Stomach (tissue), 9 donors: ENCODE results near the gene KATNB1. TPM values are rescaled to one million over a fixed set of nuclear protein-coding genes. Genes with fewer than 3 reads are reported as not detected.
A peak's percentile ranks its signal among the peaks of the same experiment; 100 is the strongest.

Source experiments
- DNase-seq, 2 donors: peaks; one replicate each; pipeline versions ENCODE4 v3.0.0 to v3.0.0-alpha.2; 2013 to 2019
- H3K27ac ChIP-seq, 5 donors: fragments of 200-600 bp in 4 of 5; sonication (generic) in 4 of 5; one replicate each; pipeline ENCODE4 v1.5.1; 2013 to 2019; ENCODE audit warnings: mild to moderate bottlenecking in 1 of 5, moderate library complexity in 1 of 5
- H3K27me3 ChIP-seq, 3 donors: fragments of 200-600 bp; sonication (generic); one replicate each; pipeline ENCODE4 v1.5.1; 2017 to 2019; ENCODE audit warnings: mixed run types in 1 of 3
- H3K36me3 ChIP-seq, 4 donors: fragments of 200-600 bp; sonication (generic); 1 replicate in 3 of 4; 2 replicates in 1 of 4; pipeline ENCODE4 v1.5.1; 2016 to 2019
- H3K4me1 ChIP-seq, 4 donors: fragments of 200-600 bp; sonication (generic); one replicate each; pipeline ENCODE4 v1.5.1; 2016 to 2019
- H3K4me3 ChIP-seq, 4 donors: fragments of 200-600 bp; sonication (generic) in 3 of 4; one replicate each; pipeline ENCODE4 v1.5.1; 2016 to 2019; ENCODE audit warnings: mild to moderate bottlenecking in 1 of 4
- H3K9me3 ChIP-seq, 4 donors: fragments of 200-600 bp; sonication (generic); one replicate each; pipeline ENCODE4 v1.5.1; 2016 to 2019
- CTCF ChIP-seq, 7 experiments: fragments of 450-650 bp in 4 of 7; fragments of 200-600 bp in 3 of 7; sonication (generic) in 3 of 7; IDR thresholded peaks; one replicate each; pipeline ENCODE4 v1.5.1; 2016 to 2019; ENCODE audit warnings: antibody characterized with exemption in 7 of 7, control low read depth in 2 of 7, mild to moderate bottlenecking in 1 of 7
- EP300 ChIP-seq: sonication (generic); formaldehyde crosslinking; IDR thresholded peaks from one replicate; pipeline ENCODE4 v1.6.1; 2017; ENCODE audit warnings: antibody characterized with exemption
- POLR2A ChIP-seq, 4 donors: fragments of 450-650 bp; IDR thresholded peaks; one replicate each; pipeline ENCODE4 v1.6.1; 2016; ENCODE audit warnings: antibody characterized with exemption in 4 of 4, control low read depth in 2 of 4, mild to moderate bottlenecking in 1 of 4, moderate library complexity in 1 of 4
- POLR2AphosphoS5 ChIP-seq, 3 donors: sonication (generic); formaldehyde crosslinking; IDR thresholded peaks; one replicate each; pipeline ENCODE4 v1.6.1; 2016; ENCODE audit warnings: antibody characterized with exemption in 3 of 3
- WGBS, 5 donors: extraction: QIAGEN DNeasy Blood & Tissue Kit in 3 of 5; methylation state at CpG; one replicate each; pipeline versions ENCODE4 v1.1.5 to v1.1.7; 2013 to 2018; 5-methylcytosine and 5-hydroxymethylcytosine counted together
- intact Hi-C: fragments of 100-400 bp; cut with DNase I; formaldehyde crosslinking; loops from one replicate; pipeline ENCODE4 v1.15.1; 2023; ENCODE audit warnings: low total_unique reads
- polyA plus RNA-seq, 3 donors: library from polyadenylated mRNA; stranded (reverse); fragments of 200-250 nt; gene quantifications; one replicate each; pipeline ENCODE4 v1.2.3, GENCODE V29; 2013
- total RNA-seq, 5 donors: library from RNA; depleted of rRNA; stranded (reverse); fragments of >200 nt; gene quantifications; one replicate each; pipeline versions ENCODE4 v1.1.0 to v1.2.3, GENCODE V29; 2014 to 2016
- donor health status: healthy with polysubstance abuse.
- donor health status: Bipolar disorder and iron deficiency.
- donor health status: healthy.

The KATNB1 gene
- total and polyA plus RNA-seq, 8 donors: 6.7 to 58.5 (median 13.4) TPM

- Histone ChIP-seq H3K27me3 (no peaks in the 10 kb centered on the region), H3K9me3 (no peaks in the 10 kb centered on the region), H3K4me3 (peak overlapping the region; percentile 22 to 62 (median 46)), H3K4me1 (peaks cover 60 to 81% (median 78%) of the 10 kb centered on the region in 4 donors), H3K27ac (peak overlapping the region; percentile 82 to 89 (median 88)), H3K36me3 (peaks cover 0 to 31% (median 22%) of the 10 kb centered on the region in 4 donors)
- TF ChIP-seq CTCF (IDR thresholded peaks at IDR 0.05) (no peak), EP300 (no peak), POLR2A (IDR thresholded peaks at IDR 0.05) (no peak), POLR2AphosphoS5 (IDR thresholded peaks at IDR 0.05) (no peak)
- WGBS, 5 donors: 26 to 47% (median 43%) methylated on average over 6 of the region's 6 CpGs
- peak in 1 of 2 donors; percentile 43 for DNase-seq
- intact Hi-C loops: loop anchor here (10.0 kb wide), 1 partner anchor 66 kb away; no protein-coding TSS in a partner anchor
Observed at GRCh38 chr16:57798953-57799599, 63.5 kb downstream of the KATNB1 start.

GRCh38 chr16:57799600-57800199 is 64.1 kb downstream of the KATNB1 start:
- Histone ChIP-seq H3K36me3 (peaks cover 0 to 24% (median 15%) of the 10 kb centered on the region in 4 donors), H3K27me3 (no peaks in the 10 kb centered on the region), H3K27ac (peak overlapping the region; percentile 82 to 89 (median 88)), H3K4me1 (peaks cover 64 to 87% (median 81%) of the 10 kb centered on the region in 4 donors), H3K4me3 (peak overlapping the region in 3 of 4 donors; percentile 40 to 62 (median 53)), H3K9me3 (no peaks in the 10 kb centered on the region)
- WGBS, 5 donors: 24 to 39% (median 37%) methylated on average over 4 to 5 of the region's 5 CpGs
- no peak for TF ChIP-seq EP300
- no peak for DNase-seq
- intact Hi-C loops: loop anchor here (10.0 kb wide), 1 partner anchor 65 kb away; no protein-coding TSS in a partner anchor

GRCh38 chr16:57800200-57801097 is 64.9 kb downstream of the KATNB1 start:
- Histone ChIP-seq H3K36me3 (peaks cover 0 to 22% (median 10%) of the 10 kb centered on the region in 4 donors), H3K27ac (peak overlapping the region; percentile 8 to 89 (median 88)), H3K9me3 (no peaks in the 10 kb centered on the region), H3K27me3 (no peaks in the 10 kb centered on the region), H3K4me1 (peaks cover 58 to 84% (median 75%) of the 10 kb centered on the region in 4 donors), H3K4me3 (peak overlapping the region in 3 of 4 donors; percentile 53 to 63 (median 62))
- TF ChIP-seq POLR2AphosphoS5 (IDR thresholded peaks at IDR 0.05) (no peak), CTCF (IDR thresholded peaks at IDR 0.05) (no peak), EP300 (no peak), POLR2A (IDR thresholded peaks at IDR 0.05) (no peak)
- WGBS, 5 donors: 36 to 47% (median 39%) methylated on average over 11 to 12 of the region's 12 CpGs
- DNase-seq: peak in 1 of 2 donors; percentile 26
- intact Hi-C loops: no loop called here

GRCh38 chr16:57801098-57801808 is 65.7 kb downstream of the KATNB1 start:
- 15 to 37% (median 18%) methylated on average over 5 of the region's 5 CpGs for WGBS, 5 donors
- peaks cover 55 to 79% (median 73%) of the 10 kb centered on the region in 4 donors for H3K4me1 ChIP-seq
- peak overlapping the region; percentile 39 to 89 (median 88) for H3K27ac ChIP-seq
- peaks cover 0 to 21% (median 10%) of the 10 kb centered on the region in 4 donors for H3K36me3 ChIP-seq
- peak in 1 of 2 donors; percentile 65 for DNase-seq
- TF ChIP-seq POLR2A (IDR thresholded peaks at IDR 0.05) (no peak), EP300 (no peak), POLR2AphosphoS5 (IDR thresholded peaks at IDR 0.05) (peak in 1 of 3 donors; percentile 22)
- peak overlapping the region; percentile 53 to 63 (median 58) for H3K4me3 ChIP-seq
- no peaks in the 10 kb centered on the region for H3K9me3 ChIP-seq
- intact Hi-C loops: no loop called here
- no peaks in the 10 kb centered on the region for H3K27me3 ChIP-seq
